Activated CD4-positive, alpha-beta T cell treated with anti-CD3 and anti-CD28 coated beads, Interleukin-2, Interleukin-4, amounts not matched to agents 100 ng/mL and 50 ng/mL, durations not matched to agents 16 hours and 8 hours (primary cell): ENCODE data around the gene TMEM131.
"Not testable (repeated sequence)": the region's sequence is repeated elsewhere in the genome, so short reads cannot be mapped to it uniquely, and the experiment has no call there.

Experiments
- DNase-seq: peaks from one replicate; pipeline ENCODE4 v3.0.0-alpha.2; 2020; ENCODE audit warnings: low spot score

Gene TMEM131, protein sequence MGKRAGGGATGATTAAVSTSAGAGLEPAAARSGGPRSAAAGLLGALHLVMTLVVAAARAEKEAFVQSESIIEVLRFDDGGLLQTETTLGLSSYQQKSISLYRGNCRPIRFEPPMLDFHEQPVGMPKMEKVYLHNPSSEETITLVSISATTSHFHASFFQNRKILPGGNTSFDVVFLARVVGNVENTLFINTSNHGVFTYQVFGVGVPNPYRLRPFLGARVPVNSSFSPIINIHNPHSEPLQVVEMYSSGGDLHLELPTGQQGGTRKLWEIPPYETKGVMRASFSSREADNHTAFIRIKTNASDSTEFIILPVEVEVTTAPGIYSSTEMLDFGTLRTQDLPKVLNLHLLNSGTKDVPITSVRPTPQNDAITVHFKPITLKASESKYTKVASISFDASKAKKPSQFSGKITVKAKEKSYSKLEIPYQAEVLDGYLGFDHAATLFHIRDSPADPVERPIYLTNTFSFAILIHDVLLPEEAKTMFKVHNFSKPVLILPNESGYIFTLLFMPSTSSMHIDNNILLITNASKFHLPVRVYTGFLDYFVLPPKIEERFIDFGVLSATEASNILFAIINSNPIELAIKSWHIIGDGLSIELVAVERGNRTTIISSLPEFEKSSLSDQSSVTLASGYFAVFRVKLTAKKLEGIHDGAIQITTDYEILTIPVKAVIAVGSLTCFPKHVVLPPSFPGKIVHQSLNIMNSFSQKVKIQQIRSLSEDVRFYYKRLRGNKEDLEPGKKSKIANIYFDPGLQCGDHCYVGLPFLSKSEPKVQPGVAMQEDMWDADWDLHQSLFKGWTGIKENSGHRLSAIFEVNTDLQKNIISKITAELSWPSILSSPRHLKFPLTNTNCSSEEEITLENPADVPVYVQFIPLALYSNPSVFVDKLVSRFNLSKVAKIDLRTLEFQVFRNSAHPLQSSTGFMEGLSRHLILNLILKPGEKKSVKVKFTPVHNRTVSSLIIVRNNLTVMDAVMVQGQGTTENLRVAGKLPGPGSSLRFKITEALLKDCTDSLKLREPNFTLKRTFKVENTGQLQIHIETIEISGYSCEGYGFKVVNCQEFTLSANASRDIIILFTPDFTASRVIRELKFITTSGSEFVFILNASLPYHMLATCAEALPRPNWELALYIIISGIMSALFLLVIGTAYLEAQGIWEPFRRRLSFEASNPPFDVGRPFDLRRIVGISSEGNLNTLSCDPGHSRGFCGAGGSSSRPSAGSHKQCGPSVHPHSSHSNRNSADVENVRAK (N-terminal part only)

DNA sequence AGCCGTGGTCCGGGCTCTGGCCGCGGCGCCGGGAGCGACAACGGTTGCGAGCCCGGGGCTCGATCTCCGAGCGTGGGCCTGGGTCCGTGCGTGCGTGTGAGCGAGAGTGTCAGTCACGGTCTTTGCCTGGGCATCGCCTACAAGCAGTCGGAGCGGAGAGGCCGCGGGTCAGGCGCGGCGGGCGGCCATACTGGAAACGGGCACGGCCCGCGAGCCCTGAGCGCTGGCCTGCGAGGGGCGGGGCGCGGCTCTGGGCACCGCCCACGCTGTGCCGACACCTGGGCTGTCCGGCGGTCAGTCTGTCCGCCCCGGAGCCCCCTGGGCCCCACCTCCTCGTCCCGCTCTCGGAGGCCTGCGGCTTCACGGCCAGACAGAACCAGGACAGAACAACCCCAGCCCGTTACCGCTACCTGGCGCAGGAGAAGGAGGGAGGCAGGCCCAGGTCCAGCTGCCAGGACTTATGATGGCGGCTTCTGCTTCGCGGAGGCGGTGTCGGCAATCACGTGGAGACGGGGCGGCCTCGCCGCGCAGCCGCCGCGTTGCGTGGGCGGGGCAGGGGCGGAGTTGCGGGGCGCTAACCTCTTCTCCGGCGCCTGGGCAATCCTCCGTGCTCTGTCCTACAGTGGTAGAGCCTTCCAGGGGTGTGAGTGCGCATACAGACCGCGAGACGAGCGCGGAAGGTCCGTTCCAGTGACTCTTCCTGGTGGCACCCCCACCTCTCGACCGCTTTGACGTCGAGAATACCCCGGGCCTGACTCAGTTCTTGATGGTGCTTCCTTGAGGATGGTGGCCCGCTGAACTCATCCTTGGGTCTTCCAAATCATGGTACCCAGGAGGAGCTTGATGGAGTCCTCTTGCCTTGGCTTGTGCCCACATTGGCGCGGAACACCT lies at the start of gene TMEM131:
Gene TMEM131 (minus strand): TSS at position 215 of the 891 bp plus-strand sequence. CDS start 286 bp downstream, outside the sequence.
- DNase-seq = peak; percentile 96

DNA sequence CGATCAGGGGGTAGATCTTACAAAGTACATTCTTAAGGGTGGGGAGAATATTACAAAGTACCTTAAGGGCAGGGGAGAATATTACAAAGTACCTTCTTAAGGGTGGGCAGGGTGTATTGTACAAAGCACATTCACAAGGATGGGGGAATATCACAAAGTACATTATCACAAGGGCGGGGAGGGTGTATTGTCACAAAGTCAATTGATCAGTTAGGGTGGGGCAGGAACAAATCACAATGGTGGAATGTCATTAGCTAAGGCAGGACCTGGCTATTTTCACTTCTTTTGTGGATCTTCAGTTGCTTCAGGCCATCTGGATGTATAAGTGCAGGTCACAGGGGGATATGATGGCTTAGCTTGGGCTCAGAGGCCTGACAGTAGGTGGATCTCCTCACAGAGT lies 49.0 kb upstream of the TMEM131 start:
- DNase-seq = not testable (repeated sequence)

DNA sequence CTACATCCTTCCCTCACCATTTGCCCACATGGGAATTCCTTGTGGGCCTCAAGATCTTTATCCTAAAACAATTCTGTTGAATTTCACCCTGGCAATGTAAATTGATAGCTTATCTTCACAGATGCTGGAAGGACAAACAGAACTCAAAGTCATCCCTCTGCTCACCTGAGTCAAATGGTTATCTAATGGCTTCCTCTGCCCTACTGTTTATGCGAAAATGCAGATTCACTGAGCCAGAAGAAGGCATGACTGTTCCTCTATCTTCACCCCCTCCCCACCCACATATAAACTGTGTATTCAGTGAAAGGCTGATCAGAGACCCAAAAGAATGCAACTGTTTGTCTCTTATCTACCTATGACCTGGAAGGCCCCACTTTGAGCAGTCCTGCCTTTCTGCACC lies 47.4 kb upstream of the TMEM131 start:
- DNase-seq = no peak

DNA sequence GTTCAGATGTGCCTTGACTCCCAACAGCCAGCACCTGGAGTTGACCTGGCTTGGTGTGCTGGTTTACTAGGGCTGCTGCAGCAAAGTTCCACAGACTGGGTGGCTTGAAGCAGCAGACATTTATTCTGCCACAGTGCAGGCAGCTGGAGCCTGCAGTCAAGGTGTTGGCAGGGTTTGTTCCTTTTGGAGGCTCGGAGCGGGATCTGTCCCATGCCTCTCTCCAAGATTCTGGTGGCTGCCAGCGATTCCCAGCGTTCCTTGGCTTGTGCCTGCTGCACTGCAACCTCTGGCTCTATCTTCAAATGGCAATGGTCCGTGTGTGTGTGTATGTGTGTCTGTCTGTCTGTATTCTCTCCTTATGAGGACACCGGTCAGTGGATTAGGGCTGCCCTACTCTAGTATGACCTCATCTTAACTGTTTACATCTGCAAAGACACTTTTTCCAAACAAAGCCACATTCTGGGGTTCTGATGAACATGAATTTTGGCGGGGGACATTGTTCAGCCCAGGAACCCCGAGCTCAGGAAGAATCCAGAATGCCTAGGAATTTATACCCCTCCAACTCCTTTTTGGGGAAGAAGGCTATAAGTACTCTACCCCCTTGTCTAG lies 44.7 kb upstream of the TMEM131 start:
- DNase-seq = no peak

DNA sequence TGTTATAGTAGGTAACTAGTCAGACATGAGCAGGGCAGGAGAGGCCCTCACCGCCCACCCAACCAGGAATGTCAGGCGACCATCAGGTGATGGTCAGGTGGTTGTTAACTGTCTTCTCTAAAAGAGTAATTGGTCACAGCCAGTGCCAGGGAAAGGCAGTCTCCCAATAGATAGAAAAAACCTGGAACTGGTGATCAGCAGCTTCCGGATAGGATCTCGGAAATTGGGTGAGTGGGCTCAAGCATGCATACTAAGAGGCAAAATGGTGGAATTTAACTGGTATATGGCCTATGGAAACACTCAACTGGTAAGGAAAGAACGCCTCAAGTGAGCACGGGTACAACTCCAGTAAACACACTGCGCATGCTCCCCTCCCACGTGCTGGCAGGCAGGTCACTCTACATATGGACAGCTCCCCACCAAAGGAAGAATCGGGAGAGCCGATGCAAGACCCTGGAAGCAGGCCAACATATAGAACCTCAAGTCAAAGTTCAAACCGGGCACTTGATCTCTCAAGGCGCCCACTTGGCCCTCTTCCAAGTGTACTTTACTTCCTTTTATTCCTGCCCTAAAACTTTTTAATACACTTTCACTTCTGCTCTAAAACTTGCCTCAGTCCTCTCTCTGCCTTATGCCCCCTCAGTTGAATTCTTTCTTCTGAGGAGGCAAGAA lies 43.5 kb upstream of the TMEM131 start:
- DNase-seq = no peak

DNA sequence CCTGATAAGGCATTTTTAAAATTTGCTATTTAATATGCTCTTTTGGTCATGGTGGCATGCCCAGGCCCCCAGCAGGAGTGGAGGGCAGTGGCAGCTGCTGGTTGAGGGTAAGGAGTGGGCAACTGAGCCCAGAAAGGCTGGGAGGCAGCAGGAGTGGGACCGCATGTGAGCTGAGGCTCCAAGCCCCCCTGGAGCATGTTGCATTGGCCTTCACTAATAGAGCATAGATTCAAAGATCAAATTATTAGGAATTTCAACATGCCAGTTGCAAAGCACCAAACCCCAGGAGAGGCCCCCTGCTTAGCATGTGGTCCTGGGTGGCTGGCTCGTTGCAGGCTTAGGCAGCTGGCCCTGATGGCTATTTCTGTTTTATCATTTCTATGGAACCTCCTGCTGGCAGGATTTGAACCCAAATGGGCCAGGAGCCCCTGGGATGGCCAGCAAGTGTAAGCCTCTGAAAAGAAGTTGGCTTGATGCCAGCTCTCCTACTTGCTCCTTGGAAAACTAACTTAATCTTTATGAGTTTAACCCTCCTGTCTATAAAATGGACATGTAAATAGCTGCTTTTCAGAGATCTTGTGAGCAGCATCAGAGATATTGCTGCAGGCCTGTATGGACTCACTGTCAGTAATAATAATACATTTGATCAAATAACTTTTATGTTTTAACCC lies 42.1 kb upstream of the TMEM131 start:
- no peak for DNase-seq

DNA sequence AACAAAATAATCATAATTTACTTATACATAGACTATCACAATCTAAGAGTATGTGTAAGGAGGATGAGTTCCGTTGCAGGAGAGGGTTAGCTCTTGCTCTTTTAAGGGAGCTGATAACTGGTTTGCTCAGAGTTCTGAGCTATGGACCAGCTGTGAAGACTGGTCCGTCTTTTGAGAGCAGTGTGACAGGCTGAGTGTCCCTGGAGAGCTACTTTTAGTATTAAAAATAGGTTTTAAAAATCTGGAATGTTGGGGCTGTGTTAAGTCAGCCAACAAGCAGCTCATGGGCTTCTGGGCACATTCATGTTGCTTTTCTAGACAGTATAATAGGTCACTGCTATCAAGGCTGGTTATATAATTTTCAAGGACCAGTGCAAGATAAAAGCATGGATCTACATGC lies 41.5 kb upstream of the TMEM131 start:
- DNase-seq = no peak

DNA sequence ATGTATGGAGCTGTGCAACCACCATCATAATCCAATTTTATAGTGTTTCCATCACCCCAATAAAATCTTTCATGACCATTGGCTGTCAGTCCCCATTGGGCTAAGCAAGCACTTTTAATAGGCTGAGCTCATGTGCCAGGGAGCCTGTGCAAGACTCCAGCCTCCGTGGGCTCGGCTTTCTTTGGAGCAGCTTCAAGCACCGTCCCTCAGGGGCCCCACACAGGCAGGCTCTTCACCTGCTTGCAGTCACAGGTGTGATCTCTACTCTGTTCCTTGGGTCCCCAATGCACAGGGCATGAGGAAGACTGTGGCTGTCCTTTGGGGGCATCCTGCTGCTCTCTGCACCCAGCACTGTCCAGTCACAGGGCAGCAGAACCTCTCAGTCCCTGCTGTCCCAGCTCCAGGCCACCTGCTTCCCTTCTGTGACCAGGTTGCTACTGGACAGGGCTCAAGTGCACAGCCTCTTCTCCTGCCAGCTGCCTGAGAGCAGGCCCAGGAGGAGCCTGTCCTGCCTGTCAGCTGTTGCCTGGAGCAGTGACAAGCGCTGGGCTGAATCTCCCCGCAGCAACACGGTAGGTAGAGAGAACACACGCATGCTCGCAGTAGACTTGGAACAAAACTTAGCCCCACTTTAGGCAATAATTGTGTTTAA lies 40.7 kb upstream of the TMEM131 start:
- DNase-seq = no peak

DNA sequence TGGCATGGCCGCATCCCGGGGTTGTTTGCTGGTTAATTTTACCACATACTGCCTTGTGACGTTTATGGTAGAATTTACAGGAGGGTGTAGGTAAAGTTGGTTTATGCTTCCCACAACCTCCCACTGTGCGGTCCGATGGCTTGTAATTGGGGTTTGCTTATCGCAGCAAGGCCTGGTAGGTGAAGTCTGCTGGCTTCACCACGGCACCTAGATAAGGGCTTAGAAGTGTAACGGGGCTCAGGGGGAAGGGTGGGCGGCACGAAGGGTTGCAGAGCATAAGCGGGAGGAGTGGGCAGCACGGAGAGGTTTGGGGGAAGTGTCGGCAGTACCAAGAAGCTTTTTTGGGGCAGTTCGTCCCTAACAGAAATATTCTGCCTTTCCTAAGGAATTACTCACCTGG lies 39.0 kb upstream of the TMEM131 start:
- no peak for DNase-seq

DNA sequence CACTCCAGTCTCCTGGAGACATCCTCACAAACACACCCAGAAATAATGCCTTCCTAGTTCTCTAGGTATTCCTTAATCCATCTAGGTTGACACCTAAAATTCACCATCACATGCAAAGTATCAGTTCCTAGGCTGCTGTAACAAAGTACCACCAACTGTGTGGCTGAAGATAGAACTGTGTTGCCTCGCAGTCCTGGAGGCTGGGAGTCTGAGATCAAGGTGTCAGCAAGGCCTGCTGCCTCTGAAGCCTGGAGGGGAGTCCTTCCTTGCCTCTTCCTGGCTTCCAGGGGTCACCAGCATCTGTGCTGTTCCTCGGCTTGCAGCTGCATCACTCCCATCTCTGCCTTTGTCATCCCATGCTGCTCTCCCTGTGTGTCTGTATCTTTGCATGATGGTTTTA lies 36.3 kb upstream of the TMEM131 start:
- DNase-seq = no peak

DNA sequence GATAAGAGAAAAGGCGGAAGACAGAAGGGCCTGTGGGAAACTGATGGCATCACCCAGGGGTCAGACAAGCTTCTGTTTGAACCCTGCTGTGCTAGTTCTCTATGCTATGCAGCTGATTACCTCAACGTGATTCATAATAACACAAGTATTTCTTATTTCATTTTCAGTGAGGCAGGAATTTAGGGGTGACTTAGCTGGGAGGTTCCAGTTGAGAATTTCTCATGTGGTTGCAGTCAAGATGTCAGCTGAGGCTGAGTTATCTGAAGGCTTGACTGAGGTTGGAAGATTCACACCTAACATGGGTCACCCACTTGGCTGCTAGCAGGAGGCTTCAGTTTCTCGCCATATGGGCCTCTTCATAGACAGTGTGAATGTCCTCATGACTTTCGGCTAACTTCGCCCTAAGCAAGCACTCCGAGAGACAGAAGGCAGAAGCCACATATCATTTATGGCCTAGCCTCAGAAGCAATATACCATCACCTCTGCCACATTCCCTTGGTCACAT lies 34.0 kb upstream of the TMEM131 start:
- no peak for DNase-seq

DNA sequence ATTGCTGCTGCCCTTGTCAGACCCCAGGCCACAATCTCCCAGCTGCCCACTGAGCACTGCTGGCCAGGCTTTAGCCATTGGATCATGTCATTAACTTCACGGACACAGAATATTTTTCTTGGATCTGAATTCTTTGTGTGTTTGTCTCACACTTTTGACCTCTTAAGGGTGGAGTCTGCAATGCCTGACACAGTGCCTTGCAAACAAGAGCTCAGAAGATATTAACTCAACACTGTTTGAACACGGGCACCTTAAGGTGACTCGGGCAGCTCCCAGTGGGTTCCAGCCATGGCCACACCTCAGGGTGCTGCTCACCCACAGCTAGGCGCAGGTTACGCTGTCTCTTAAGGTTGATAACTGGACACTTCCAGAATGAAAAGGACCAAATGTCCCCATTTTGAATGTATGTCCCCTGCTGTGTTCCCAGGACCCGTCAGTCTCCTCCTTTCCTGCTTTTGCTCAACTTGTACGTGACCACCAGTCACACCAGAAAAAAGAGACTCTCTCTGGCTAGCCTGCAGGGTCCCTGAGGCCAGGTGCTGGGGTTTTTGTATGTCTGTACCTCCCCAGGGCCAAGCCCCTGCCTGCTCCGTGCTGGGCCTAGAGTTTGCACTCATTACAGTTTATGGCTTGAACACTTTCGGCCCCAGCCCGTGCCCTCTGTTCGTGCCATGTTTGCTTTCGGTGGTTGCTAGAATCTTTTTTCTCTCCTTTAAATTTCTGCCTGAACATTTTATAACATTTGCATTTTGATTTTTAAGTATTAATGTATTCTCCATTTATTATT lies 33.4 kb upstream of the TMEM131 start:
- no peak for DNase-seq

DNA sequence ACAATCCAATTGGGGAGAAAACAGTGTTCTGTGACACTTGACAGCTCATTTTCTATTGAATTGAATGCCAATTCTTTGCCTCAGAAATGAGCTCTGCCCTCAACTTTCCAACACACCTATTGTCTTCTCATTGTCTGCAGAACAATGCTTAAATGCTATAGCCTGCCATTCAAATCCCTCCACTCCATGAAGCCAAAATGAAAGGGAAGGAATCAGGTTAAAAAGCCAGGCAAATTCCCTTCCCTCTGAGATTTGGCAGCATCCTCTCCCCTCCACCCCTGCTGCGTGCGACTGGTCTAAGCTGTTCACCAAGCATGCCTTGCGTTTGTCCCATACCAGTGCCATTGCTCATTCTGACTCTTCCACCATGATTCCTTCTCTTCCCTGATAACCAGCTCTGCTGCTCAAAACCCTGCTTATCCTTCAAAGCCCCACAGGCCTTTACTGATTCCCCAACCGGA lies 32.4 kb upstream of the TMEM131 start:
- no peak for DNase-seq

DNA sequence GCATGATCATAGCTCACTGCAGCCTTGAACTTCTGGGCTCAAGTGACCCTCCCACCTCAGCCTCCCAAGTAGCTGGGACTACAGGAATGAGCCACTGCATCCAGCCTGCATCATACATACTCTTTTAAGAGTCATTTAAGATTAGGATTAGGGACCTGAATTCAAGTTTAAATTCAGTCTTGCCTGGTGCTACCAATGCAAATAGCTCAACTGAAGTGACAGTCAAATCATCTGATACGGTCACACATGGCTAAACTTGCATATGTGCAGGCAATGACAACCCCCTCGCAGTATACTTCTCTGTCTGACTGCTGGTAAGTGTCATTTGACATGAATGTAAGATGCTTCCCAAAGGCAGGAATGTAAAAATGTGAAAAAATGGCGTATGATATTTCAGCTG lies 31.8 kb upstream of the TMEM131 start:
- DNase-seq = no peak

DNA sequence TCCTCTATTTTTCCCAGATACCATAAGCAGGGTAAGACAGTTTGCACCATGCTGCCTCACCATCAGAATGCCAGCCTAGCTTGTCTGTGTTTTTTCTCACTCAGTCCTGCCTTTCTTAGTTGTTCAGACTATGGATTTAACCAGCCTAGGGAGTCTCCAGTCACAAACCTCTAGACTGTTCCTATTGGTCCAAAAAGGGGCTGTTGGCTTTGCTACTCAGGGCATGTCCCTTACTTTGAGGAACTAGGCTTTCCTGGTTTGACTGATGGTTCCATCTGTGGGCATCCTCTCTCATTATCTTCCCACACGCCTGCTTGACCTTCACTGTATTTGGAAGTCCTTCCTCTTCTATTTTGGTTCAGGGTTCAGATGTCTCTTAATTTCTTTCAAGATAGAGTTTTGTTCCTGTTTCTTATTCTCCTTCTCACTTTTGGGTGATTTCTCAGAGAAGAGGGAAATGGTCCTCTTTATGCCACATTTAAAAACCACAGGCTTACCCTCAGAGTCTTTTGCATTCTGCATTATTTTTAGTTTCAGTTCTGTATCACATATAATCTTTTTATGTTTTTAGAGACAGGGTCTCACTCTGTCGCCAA lies 31.3 kb upstream of the TMEM131 start:
- no peak for DNase-seq

DNA sequence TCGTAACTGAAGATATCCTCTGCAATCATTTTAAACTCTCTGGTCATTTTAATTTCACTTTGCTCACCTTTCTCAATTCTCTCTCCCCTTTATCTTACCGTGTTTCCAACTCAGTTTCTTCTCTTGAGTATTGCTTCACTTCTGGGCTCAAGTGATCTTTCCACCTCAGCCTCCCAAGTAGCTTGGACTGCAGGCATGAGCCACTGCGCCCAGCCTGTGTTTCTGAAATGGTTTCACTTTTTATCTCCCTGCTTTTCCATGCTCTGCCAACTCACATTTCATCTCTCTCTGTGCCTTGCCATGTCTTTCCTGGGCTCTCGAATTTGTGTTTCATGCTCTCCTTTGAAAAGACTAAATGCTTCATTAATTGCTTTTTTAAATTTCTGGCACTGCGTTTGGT lies 30.5 kb upstream of the TMEM131 start:
- no peak for DNase-seq

DNA sequence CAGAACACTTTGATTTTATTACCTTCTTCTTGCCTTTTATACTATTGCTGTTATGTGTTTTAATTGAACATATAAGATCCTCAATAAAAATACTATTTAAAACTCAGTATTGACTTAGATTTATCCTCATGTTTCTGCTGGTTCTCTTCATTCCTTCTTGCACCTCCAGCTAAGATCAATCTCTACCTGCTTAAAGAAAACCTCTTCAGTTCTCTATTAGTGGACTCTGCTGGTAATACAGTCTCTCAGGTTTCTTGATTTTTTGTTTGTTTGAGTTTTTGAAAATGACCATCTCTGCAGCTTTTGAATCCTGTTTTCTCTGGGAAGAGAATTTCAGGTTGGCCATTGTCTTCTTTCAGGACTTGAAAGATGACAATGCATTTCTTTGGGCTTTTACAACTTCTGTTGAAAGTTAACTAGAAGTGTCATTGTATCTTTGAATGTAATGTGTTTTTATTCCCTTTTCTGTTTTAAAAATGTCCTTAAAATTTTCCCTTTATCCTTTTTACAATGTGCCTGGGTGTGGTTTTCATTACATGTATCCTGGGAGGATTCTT lies 29.8 kb upstream of the TMEM131 start:
- no peak for DNase-seq
